Stimulated activated naive B cell treated with anti-CD40 and anti-IgM and Interleukin-4, amounts not matched to agents 10 μg/mL and 1 μg/mL and 100 μg/mL, for 72 hours (primary cell): ENCODE measurements around the gene RPRD1B.
"Not testable (repeated sequence)": the region's sequence is repeated elsewhere in the genome, so short reads cannot be mapped to it uniquely, and the experiment has no call there.

Experiments used
- ATAC-seq, 2 donors: fragments of 150-1000 bp; cut with Tn5 transposase; replicated peaks; 2 replicates each; pipeline ENCODE4 v1.10.0; 2021; ENCODE audit warnings: moderate library complexity in 1 of 2
- DNase-seq: peaks from one replicate; pipeline ENCODE4 v3.0.0; 2021
- H3K27ac Mint-ChIP-seq: one replicate; pipeline ENCODE4 v1.8.0; 2022; ENCODE audit warnings: mild to moderate bottlenecking, mixed read lengths
- H3K27me3 Mint-ChIP-seq, 2 donors: one replicate each; pipeline ENCODE4 v1.8.0; 2022; ENCODE audit warnings: mixed read lengths in 2 of 2
- H3K36me3 Mint-ChIP-seq, 2 donors: one replicate each; pipeline ENCODE4 v1.8.0; 2022; ENCODE audit warnings: mixed read lengths in 2 of 2, mild to moderate bottlenecking in 1 of 2
- H3K4me1 Mint-ChIP-seq, 2 donors: one replicate each; pipeline ENCODE4 v1.8.0; 2022; ENCODE audit warnings: mixed read lengths in 2 of 2, mild to moderate bottlenecking in 1 of 2
- H3K4me3 Mint-ChIP-seq, 2 donors: one replicate each; pipeline ENCODE4 v1.8.0; 2022; ENCODE audit warnings: mild to moderate bottlenecking in 2 of 2, mixed read lengths in 2 of 2, moderate library complexity in 1 of 2
- H3K9me3 Mint-ChIP-seq, 2 donors: one replicate each; pipeline ENCODE4 v1.8.0; 2022; ENCODE audit warnings: mixed read lengths in 2 of 2, mild to moderate bottlenecking in 1 of 2

Gene RPRD1B

DNA sequence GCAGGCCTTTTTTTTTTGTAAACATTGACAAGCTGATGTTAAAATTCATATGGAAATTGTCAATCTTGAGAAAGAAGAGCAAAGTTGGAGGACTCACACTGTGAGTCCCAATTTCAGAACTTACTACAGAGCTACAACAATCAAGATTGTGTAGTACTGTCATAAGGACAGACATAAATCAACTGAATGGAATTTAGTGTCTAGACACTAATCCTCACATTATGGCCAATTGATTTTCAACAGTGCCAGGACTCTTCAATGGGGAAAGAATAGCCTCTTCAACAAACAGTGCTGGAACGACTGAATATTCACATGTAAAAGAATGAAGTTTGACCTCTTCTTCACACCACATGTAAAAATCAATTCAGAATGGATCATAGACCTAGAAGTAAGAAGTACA, 70.7 kb downstream of the RPRD1B start:
- Mint-ChIP-seq H3K4me1 (no peaks in the 10 kb centered on the region), H3K4me3 (no peak overlapping the region), H3K27me3 (no peaks in the 10 kb centered on the region), H3K27ac (no peak overlapping the region), H3K9me3 (peaks cover 6 to 11% of the 10 kb centered on the region in 2 donors), H3K36me3 (peaks cover 10 to 11% of the 10 kb centered on the region in 2 donors)
- ATAC-seq (no peak), DNase-seq (no peak)

DNA sequence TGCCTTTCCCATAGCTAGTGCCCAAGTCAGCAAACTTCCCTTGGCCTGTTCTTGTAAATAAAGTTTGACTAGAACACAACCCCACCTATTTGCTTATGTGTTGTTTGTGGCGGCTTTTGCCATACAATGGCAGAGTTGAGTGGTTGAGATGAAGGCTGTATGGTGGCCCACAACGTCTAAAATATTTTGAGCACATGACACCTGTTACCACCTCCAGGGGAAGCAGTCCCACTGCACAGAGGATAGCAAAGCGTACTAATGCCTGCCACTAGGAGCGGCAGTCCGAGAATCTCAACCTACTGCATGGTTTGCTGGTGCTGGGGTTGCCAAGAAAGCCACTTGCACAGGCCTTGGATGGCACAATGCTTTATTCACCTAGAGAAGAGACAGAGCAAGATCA, 72.9 kb downstream of the RPRD1B start:
- no peak for ATAC-seq
- Mint-ChIP-seq H3K36me3 (no peaks in the 10 kb centered on the region), H3K27ac (no peak overlapping the region), H3K27me3 (no peaks in the 10 kb centered on the region), H3K4me1 (no peaks in the 10 kb centered on the region), H3K9me3 (peaks cover 0 to 2% of the 10 kb centered on the region in 2 donors), H3K4me3 (no peak overlapping the region)
- no peak for DNase-seq

DNA sequence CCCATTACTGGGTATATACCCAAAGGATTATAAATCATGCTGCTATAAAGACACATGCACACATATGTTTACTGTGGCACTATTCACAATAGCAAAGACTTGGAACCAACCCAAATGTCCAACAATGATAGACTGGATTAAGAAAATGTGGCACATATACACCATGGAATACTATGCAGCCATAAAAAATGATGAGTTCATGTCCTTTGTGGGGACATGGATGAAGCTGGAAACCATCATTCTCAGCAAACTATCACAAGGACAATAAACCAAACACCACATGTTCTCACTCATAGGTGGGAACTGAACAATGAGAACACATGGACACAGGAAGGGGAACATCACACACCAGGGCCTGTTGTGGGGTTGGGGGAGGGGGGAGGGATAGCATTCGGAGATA, 73.8 kb downstream of the RPRD1B start:
- not testable (repeated sequence) for DNase-seq, H3K4me1 Mint-ChIP-seq, H3K4me3 Mint-ChIP-seq, H3K27ac Mint-ChIP-seq, H3K36me3 Mint-ChIP-seq, H3K9me3 Mint-ChIP-seq, ATAC-seq, H3K27me3 Mint-ChIP-seq

DNA sequence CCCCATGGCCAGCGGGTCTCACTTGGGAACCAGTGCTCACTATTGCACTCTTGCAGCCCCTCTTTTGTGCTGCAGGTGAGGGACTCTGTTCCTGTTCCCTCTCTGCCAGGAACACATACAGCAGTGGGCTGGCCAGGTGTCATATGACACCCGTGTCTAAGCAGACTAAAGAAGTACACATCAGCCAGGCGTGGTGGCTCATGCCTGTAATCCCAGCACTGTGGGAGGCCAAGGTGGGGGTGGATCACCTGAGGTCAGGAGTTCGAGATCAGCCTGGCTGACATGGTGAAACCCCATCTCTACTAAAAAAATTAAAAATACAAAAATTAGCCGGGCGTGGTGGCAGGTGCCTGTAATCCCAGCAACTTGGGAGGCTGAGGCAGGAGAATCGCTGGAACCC, 74.4 kb downstream of the RPRD1B start:
- H3K4me3 Mint-ChIP-seq, DNase-seq, H3K4me1 Mint-ChIP-seq, H3K9me3 Mint-ChIP-seq, H3K27ac Mint-ChIP-seq, H3K36me3 Mint-ChIP-seq, ATAC-seq, H3K27me3 Mint-ChIP-seq: not testable (repeated sequence)

DNA sequence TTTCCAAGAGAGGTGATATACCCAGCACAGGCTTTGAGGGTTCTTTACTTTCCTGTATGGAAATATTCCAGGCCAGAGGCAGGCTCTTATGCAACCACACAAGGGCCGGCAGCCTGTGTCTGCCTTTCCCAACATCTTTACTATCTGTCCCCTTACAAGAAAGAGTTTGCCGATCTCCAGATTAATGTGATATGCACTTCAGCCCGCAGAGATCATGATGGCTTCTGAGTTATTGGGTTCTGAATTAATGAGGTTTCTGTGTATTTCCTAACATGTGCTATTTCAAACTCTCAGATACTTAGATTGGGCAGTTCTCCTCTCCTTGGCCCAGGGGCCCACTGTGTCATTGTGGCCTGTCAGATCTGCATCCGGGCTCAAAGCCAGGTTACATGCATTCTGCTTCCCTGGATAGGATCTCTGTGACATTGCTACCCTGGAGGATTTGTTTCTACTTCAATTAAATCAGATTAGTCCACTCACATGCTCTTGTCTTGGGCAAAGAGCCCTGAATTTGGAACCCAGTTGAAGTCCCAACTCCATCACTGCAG, 75.0 kb downstream of the RPRD1B start:
- Mint-ChIP-seq H3K4me3 (no peak overlapping the region), H3K27me3 (peaks cover 0 to 6% of the 10 kb centered on the region in 2 donors), H3K36me3 (no peaks in the 10 kb centered on the region), H3K27ac (no peak overlapping the region), H3K9me3 (peaks cover 0 to 2% of the 10 kb centered on the region in 2 donors), H3K4me1 (peaks cover 3 to 4% of the 10 kb centered on the region in 2 donors)
- DNase-seq (no peak), ATAC-seq (no peak)

DNA sequence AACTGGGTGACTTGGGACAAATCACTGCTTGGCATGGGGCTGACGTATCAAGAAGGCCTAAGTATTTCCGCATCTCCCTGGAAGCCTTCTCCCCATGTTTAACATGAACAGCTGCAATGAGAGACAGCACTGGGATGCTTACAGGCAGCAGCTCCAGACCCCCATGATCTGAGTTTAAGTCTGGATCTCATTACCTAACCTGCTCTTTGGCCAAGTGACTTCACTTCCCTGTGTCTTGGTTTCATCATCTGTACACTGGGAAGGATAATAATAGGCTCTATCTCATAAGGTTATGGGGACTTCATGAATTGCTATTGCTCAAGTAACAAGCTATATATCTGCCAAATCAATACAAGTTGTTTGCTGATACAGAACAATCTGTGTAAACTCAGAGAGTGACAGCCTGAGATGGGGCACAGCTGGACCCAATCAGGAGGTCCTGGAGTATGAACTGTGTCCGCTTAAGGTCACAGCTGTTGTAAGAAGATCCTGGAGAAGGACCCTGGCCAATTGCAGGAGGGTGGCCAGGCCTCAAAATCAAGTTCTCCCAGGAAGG, 75.5 kb downstream of the RPRD1B start:
- Mint-ChIP-seq H3K27me3 (peaks cover 0 to 6% of the 10 kb centered on the region in 2 donors), H3K27ac (no peak overlapping the region), H3K4me3 (no peak overlapping the region), H3K36me3 (no peaks in the 10 kb centered on the region), H3K9me3 (peaks cover 0 to 2% of the 10 kb centered on the region in 2 donors), H3K4me1 (peaks cover 5 to 7% of the 10 kb centered on the region in 2 donors)
- ATAC-seq, result no peak
- DNase-seq, result no peak

DNA sequence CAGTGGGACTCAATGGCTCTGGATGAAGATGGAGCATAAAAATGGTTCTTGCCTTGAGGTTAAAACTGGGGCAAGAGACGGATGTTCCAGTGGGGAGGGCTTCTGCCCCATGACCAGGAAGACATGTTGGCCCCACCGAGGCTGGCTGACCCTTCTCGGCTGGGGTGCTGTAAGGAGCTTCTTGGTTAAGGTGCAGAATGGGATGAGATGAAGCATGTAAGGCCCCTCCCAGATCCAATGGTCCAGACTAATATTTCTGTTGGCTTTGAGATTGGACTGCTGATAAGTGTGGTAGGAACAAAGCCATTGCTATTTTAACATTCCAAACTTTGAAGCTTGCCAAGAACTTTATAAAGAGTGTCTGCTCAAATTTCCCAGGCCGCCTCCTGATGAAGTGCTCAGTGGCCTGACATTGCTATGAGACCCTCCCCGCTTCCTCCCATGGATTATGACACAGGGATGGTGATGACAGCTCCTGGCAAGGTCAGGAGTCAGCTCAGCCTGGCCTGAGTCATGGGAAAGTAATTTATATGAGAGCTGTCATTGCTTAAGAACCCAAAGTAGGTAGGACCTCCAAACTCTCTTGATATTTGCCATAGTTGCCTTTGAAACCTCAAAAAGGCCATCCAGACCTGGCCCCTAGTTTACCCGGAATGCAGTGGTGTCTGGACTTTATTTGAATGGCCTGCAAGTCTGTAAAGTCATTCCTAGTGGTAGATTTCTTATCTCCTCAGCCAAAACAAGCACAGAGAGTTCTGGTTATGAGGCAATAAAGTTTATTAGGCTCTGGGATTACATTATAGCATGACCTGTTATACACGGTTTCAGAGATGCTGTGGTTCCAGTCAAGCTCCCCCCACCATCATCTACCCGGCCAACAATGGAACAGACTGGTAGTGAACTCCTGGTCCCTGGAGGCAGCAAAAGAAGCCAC, 76.3 kb downstream of the RPRD1B start:
- Mint-ChIP-seq H3K9me3 (peaks cover 0 to 2% of the 10 kb centered on the region in 2 donors), H3K27ac (no peak overlapping the region), H3K27me3 (peaks cover 0 to 6% of the 10 kb centered on the region in 2 donors), H3K4me3 (no peak overlapping the region), H3K4me1 (peaks cover 5 to 7% of the 10 kb centered on the region in 2 donors), H3K36me3 (no peaks in the 10 kb centered on the region)
- DNase-seq (no peak), ATAC-seq (no peak)

DNA sequence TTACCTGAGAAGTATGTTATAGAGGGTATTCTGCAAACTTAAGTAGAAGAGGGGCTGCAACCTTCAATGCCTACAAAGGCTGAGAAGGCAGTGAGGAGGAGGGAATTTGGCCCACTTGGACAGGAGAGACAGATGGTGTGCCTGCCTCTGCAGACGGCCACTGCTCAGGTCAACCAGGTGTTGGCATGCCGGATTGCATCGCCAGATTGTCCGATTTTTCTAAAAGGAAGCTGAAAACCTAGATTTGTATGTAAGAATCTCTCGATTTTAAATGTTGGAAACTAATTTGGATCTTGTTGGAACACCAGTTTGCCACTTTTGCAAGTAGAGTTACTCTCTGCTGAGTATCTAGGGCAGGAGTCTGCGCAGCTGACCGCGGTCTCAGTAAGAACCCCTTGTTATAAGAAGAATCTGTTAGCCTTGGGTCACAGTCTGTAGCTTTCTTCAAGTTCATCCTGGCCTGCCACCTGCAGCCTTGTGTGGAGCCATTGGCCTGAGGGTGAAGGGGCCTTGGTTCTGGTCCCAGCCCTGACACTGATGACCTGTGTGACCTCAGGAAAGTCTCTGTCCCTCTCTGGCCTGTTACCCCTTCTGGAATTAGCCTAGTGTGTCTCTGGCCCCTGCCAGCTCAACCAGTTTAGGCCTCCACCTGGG, 77.1 kb downstream of the RPRD1B start:
- Mint-ChIP-seq H3K4me1 (peaks cover 7 to 12% of the 10 kb centered on the region in 2 donors), H3K4me3 (no peak overlapping the region), H3K27me3 (peaks cover 0 to 6% of the 10 kb centered on the region in 2 donors), H3K27ac (no peak overlapping the region), H3K9me3 (peaks cover 0 to 2% of the 10 kb centered on the region in 2 donors), H3K36me3 (no peaks in the 10 kb centered on the region)
- no peak for DNase-seq
- ATAC-seq, result no peak

DNA sequence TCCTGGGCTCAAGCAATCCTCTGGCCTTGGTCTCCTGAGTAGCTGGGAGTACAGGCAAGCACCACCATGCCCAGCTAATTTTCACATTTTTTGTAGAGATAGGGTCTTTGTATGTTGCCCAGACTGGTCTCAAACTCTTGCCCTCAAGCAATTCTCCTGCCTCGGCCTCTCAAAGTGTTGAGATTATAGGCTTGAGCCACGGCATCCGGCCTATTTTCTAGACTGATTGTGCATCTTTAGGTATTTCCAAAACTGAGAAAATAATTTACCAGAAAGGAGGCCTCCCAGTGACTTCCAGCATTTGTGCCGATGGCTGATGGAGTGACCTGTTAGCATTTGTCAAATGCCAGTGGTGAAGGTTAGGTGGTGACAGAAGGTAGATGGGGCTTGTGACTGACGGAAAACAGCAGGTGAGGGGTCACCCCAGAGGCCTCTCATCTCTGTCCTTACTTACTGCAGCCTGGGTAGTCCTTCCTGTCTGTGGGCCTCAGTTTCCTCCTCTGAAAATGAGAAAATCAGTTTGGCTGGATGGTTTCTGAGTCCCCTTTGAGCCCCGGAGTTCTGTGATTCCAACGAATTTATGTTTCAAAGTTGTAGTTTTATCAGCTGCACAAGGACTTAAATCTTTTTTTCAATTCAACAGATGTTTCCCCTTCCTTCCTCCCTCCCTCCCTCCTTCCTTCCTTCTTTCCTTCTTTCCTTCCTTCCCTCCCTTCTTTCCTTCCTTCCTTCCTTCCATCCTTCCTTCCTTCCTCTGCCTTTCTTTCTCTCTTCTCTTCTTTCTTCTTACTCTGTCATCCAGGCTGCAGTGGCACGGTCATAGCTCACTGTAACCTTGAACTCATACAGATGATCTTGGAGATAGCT, 78.1 kb downstream of the RPRD1B start:
- H3K36me3 Mint-ChIP-seq, result no peaks in the 10 kb centered on the region
- H3K4me1 Mint-ChIP-seq, result peaks cover 7 to 12% of the 10 kb centered on the region in 2 donors
- ATAC-seq (no peak), DNase-seq (no peak)
- no peak overlapping the region for H3K27ac Mint-ChIP-seq
- H3K27me3 Mint-ChIP-seq, result peaks cover 0 to 6% of the 10 kb centered on the region in 2 donors
- no peak overlapping the region for H3K4me3 Mint-ChIP-seq
- peaks cover 0 to 2% of the 10 kb centered on the region in 2 donors for H3K9me3 Mint-ChIP-seq

DNA sequence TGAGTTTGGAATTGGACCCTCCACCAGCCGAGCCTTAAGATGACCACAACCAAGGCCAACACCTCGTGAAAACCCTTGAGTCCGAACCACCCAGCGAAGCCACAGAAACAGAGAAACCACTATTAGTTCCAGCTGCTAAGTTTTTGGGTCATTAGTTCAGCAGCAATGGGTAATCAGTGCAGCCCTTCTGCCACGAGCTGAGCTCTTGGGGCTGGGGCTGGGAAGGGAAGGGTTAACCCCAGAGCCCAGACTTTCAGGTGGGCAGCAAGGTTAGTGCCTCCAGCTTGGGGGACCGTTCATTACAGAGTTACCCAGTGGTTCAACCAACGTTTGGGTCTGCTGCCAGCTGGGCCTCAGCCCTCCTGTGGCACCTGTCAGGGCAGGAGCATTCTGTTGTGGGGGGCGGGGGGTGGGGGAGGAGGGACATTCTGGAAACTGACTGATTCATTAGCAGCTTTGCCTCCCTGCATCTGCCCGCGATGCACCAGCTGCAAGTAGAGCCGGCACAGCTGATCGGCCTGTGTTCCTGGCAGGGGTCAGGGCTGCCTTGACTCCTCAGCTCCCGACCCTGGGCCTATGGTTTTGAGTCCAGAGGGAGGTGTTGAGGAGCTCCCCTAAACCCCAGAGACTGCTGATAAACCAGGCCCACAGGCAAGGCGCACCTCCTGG, 78.8 kb downstream of the RPRD1B start:
- Mint-ChIP-seq H3K27ac (no peak overlapping the region), H3K4me1 (peaks cover 9 to 12% of the 10 kb centered on the region in 2 donors), H3K4me3 (no peak overlapping the region), H3K27me3 (peaks cover 0 to 6% of the 10 kb centered on the region in 2 donors), H3K36me3 (no peaks in the 10 kb centered on the region), H3K9me3 (no peaks in the 10 kb centered on the region)
- ATAC-seq, result no peak
- no peak for DNase-seq

DNA sequence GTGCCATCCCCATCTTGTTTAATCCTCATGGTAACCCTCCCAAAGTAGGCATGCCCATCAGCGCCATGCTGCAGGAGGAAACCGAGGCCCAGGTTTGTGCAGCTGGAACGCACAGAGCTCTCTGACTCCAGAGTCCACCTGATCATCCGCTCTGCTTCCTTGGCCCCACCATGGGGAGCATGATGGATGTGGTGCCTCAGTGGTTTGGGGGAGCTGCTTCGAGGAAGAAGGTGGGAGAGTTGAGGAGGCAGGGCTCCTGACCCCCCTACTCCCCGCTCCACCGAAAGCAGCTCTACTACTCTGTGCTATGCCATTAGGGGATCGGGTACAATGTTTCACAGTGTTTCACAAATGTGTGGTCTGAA, 79.4 kb downstream of the RPRD1B start:
- ATAC-seq, result no peak
- no peak overlapping the region for H3K4me3 Mint-ChIP-seq
- no peak overlapping the region for H3K27ac Mint-ChIP-seq
- DNase-seq, result no peak
- no peaks in the 10 kb centered on the region for H3K36me3 Mint-ChIP-seq
- H3K9me3 Mint-ChIP-seq, result no peaks in the 10 kb centered on the region
- H3K27me3 Mint-ChIP-seq, result peaks cover 0 to 6% of the 10 kb centered on the region in 2 donors
- H3K4me1 Mint-ChIP-seq, result peaks cover 9 to 12% of the 10 kb centered on the region in 2 donors

DNA sequence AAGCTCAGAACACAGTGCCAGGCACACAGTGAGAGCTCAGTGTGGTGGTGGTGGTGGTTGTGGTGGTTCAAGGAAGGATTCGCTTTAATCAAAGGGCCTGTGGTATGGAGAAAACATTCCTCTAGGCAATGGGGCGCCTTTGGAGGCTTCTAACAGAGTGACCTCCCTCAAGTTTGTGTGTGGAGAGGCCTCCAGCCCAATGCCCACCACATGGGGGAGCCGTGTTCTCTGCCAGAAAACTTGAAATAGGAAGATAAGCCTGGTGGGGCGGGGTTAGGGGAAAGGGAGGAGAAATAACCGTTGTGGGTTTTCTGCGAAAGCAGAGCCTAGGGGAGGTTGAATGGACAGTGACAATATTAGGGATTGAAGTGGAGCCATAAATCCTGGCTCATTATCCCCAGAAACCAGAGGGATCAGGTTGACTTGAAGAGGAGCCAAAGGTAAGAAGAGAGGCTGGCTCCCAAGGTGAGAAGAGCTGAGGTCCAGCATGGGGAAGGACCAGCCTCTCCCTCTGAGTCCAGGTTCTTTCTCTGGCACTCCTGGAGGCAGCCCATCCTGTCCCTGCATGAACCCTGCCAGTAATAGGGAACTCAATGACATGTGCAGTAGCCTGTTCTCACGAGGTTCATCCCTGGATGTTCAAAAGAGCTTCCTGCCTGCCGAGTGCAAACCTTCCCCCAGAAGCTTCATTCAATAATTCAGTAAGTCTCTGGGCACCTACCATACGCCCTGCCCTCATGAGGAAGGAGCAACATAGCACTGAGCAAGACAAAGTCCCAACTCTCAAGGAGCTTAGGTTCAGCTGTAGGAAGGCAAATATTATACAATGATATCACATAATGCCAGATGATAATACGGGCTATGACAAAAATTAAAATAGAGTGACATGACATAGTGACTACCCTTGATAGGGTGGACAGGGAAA, 80.1 kb downstream of the RPRD1B start:
- ATAC-seq (peak; percentile 61 to 64), DNase-seq (no peak)
- no peak overlapping the region for H3K27ac Mint-ChIP-seq
- H3K9me3 Mint-ChIP-seq, result no peaks in the 10 kb centered on the region
- H3K4me3 Mint-ChIP-seq, result no peak overlapping the region
- H3K4me1 Mint-ChIP-seq, result peaks cover 9 to 12% of the 10 kb centered on the region in 2 donors
- peaks cover 0 to 6% of the 10 kb centered on the region in 2 donors for H3K27me3 Mint-ChIP-seq
- H3K36me3 Mint-ChIP-seq, result no peaks in the 10 kb centered on the region
